Peyer's patch (tissue), 4 donors: ENCODE data around the gene ZBTB8A.

Source experiments
- POLR2A ChIP-seq, 2 donors: fragments of 450-650 bp; IDR thresholded peaks; one replicate each; pipeline ENCODE4 v1.5.1; 2017; ENCODE audit warnings: antibody characterized with exemption in 2 of 2, mild to moderate bottlenecking in 2 of 2, moderate library complexity in 2 of 2
- TF ChIP-seq, protein P1 (sequence below), 6 experiments: fragments of 450-650 bp in 4 of 6; fragments of 200-600 bp in 2 of 6; sonication (generic) in 1 of 6; IDR thresholded peaks; one replicate each; pipeline ENCODE4 v1.5.1; 2017 to 2019; ENCODE audit warnings: antibody characterized with exemption in 6 of 6, mild to moderate bottlenecking in 3 of 6, moderate library complexity in 1 of 6

DNA sequence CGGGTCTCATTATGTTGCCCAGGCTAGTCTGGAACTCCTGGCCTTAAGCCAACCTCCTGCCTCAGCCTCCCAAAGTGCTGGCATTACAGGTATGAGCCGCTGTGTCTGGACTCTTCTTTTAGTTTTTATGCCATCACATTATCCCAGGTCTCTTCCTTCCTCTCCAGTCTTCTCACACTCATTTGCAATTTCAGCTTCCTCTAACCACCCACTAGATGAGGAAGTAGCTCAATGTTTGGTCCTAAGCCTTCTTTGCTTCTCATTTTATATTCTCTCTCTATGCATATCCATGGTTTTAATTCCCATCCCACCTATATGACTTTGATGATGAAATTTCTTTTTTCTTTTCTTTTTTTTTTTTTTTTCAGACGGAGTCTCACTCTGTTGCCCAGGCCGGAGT is 3.1 kb upstream of the ZBTB8A start:
- TF ChIP-seq, protein P1, sequence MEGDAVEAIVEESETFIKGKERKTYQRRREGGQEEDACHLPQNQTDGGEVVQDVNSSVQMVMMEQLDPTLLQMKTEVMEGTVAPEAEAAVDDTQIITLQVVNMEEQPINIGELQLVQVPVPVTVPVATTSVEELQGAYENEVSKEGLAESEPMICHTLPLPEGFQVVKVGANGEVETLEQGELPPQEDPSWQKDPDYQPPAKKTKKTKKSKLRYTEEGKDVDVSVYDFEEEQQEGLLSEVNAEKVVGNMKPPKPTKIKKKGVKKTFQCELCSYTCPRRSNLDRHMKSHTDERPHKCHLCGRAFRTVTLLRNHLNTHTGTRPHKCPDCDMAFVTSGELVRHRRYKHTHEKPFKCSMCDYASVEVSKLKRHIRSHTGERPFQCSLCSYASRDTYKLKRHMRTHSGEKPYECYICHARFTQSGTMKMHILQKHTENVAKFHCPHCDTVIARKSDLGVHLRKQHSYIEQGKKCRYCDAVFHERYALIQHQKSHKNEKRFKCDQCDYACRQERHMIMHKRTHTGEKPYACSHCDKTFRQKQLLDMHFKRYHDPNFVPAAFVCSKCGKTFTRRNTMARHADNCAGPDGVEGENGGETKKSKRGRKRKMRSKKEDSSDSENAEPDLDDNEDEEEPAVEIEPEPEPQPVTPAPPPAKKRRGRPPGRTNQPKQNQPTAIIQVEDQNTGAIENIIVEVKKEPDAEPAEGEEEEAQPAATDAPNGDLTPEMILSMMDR (IDR thresholded peaks at IDR 0.05) = no peak
- no peak for TF ChIP-seq POLR2A (IDR thresholded peaks at IDR 0.05)
